Loucy (cell line): ENCODE data around the gene NPHP4.
A peak's percentile ranks its signal among the peaks of the same experiment; 100 is the strongest.

ENCODE experiments used
- H2AFZ ChIP-seq: fragments of 200-600 bp; sonication (generic); 2 replicates; pipeline ENCODE4 v1.6.0; 2016; ENCODE audit warnings: antibody characterized with exemption, mild to moderate bottlenecking, low read length, moderate library complexity
- H3F3A ChIP-seq: fragments of 200-600 bp; 2 replicates; pipeline ENCODE4 v1.6.0; 2016; ENCODE audit warnings: antibody characterized with exemption, low read depth, mild to moderate bottlenecking
- H3K27me3 ChIP-seq: fragments of 200-600 bp; sonication (generic); 2 replicates; pipeline ENCODE4 v1.6.1; 2014; ENCODE audit warnings: low read length, mild to moderate bottlenecking; ENCODE audit not compliant: insufficient read depth, poor library complexity, severe bottlenecking
- H3K36me3 ChIP-seq: fragments of 200-600 bp; sonication (generic); 2 replicates; pipeline ENCODE4 v1.6.1; 2016; ENCODE audit warnings: low read length; ENCODE audit not compliant: insufficient read depth
- H3K4me1 ChIP-seq: fragments of 200-600 bp; sonication (generic); 2 replicates; pipeline ENCODE4 v1.5.1; 2014; ENCODE audit warnings: low read length, mild to moderate bottlenecking; ENCODE audit not compliant: insufficient read depth, poor library complexity, severe bottlenecking
- H3K4me2 ChIP-seq: fragments of 200-600 bp; sonication (generic); 2 replicates; pipeline ENCODE4 v1.6.0; 2014; ENCODE audit warnings: antibody characterized with exemption, low read length, low read depth, mild to moderate bottlenecking; ENCODE audit not compliant: poor library complexity, severe bottlenecking
- H3K4me3 ChIP-seq: fragments of 200-600 bp; sonication (generic); 2 replicates; pipeline ENCODE4 v1.5.1; 2014; ENCODE audit warnings: low read length, mild to moderate bottlenecking, mixed read lengths; ENCODE audit not compliant: poor library complexity, severe bottlenecking
- H3K79me2 ChIP-seq: fragments of 200-600 bp; sonication (generic); 2 replicates; pipeline ENCODE4 v1.6.1; 2014; ENCODE audit warnings: low read length; ENCODE audit not compliant: insufficient read depth
- H3K9ac ChIP-seq: fragments of 200-600 bp; sonication (generic); 2 replicates; pipeline ENCODE4 v1.6.0; 2014; ENCODE audit warnings: mild to moderate bottlenecking, low read depth, low read length, moderate library complexity; ENCODE audit not compliant: poor library complexity, severe bottlenecking
- H3K9me2 ChIP-seq: fragments of 200-600 bp; sonication (generic); replicated peaks from 2 replicates; pipeline ENCODE4 v1.6.1; 2016; ENCODE audit warnings: low read depth, low read length, mixed read lengths
- H3K9me3 ChIP-seq: fragments of 200-600 bp; sonication (generic); 2 replicates; pipeline ENCODE4 v1.6.1; 2014; ENCODE audit warnings: mild to moderate bottlenecking, antibody characterized with exemption, low read length, low read depth; ENCODE audit not compliant: insufficient read depth
- H4K20me1 ChIP-seq: fragments of 200-600 bp; sonication (generic); 2 replicates; pipeline ENCODE4 v1.6.0; 2014; ENCODE audit warnings: antibody characterized with exemption, low read length, mild to moderate bottlenecking; ENCODE audit not compliant: insufficient read depth, poor library complexity, severe bottlenecking
- EZH2phosphoT487 ChIP-seq: fragments of 200-600 bp; IDR thresholded peaks from 2 replicates; pipeline ENCODE4 v1.6.1; 2018; ENCODE audit warnings: antibody characterized with exemption, mild to moderate bottlenecking, moderate library complexity, borderline replicate concordance
- TF ChIP-seq, protein P1 (sequence below): fragments of 200-600 bp; sonication (generic); conservative IDR thresholded peaks from 2 replicates; pipeline ENCODE4 v1.5.1; 2014; ENCODE audit warnings: mild to moderate bottlenecking, antibody characterized with exemption, low read length

The NPHP4 gene

GRCh38 chr1:5889901-5890300 is 102.3 kb downstream of the NPHP4 start:
- Histone ChIP-seq H4K20me1 (no peaks in the 10 kb centered on the region), H3K9me3 (no peaks in the 10 kb centered on the region), H3K27me3 (no peaks in the 10 kb centered on the region), H3K4me2 (no peak overlapping the region), H3K79me2 (no peaks in the 10 kb centered on the region), H3K9ac (no peak overlapping the region), H2AFZ (no peak overlapping the region), H3F3A (no peaks in the 10 kb centered on the region), H3K9me2 (no peaks in the 10 kb centered on the region), H3K4me3 (no peak overlapping the region), H3K36me3 (peaks cover 6% of the 10 kb centered on the region; the same call in 1 of the 2 replicates), H3K4me1 (no peaks in the 10 kb centered on the region)
- no peak for TF ChIP-seq EZH2phosphoT487
- TF ChIP-seq, protein P1, sequence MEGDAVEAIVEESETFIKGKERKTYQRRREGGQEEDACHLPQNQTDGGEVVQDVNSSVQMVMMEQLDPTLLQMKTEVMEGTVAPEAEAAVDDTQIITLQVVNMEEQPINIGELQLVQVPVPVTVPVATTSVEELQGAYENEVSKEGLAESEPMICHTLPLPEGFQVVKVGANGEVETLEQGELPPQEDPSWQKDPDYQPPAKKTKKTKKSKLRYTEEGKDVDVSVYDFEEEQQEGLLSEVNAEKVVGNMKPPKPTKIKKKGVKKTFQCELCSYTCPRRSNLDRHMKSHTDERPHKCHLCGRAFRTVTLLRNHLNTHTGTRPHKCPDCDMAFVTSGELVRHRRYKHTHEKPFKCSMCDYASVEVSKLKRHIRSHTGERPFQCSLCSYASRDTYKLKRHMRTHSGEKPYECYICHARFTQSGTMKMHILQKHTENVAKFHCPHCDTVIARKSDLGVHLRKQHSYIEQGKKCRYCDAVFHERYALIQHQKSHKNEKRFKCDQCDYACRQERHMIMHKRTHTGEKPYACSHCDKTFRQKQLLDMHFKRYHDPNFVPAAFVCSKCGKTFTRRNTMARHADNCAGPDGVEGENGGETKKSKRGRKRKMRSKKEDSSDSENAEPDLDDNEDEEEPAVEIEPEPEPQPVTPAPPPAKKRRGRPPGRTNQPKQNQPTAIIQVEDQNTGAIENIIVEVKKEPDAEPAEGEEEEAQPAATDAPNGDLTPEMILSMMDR = no peak

GRCh38 chr1:5889462-5889861 is 102.8 kb downstream of the NPHP4 start:
- no peaks in the 10 kb centered on the region for H3K4me1 ChIP-seq
- TF ChIP-seq, protein P1 = no peak
- TF ChIP-seq EZH2phosphoT487 = no peak
- no peaks in the 10 kb centered on the region for H3K9me2 ChIP-seq
- H3K27me3 ChIP-seq = no peaks in the 10 kb centered on the region
- H3K36me3 ChIP-seq = peaks cover 6% of the 10 kb centered on the region; the same call in 1 of the 2 replicates
- no peak overlapping the region for H3K4me3 ChIP-seq
- no peaks in the 10 kb centered on the region for H3F3A ChIP-seq
- H3K4me2 ChIP-seq = no peak overlapping the region
- no peaks in the 10 kb centered on the region for H4K20me1 ChIP-seq
- H3K9me3 ChIP-seq = no peaks in the 10 kb centered on the region
- H3K9ac ChIP-seq = no peak overlapping the region
- H3K79me2 ChIP-seq = no peaks in the 10 kb centered on the region
- no peak overlapping the region for H2AFZ ChIP-seq

GRCh38 chr1:5888606-5889211 is 103.5 kb downstream of the NPHP4 start:
- Histone ChIP-seq H2AFZ (no peak overlapping the region), H3K4me2 (no peak overlapping the region), H3K36me3 (peaks cover 6% of the 10 kb centered on the region; the same call in 1 of the 2 replicates), H3K4me3 (no peak overlapping the region), H3K9me2 (no peaks in the 10 kb centered on the region), H4K20me1 (no peaks in the 10 kb centered on the region), H3K79me2 (no peaks in the 10 kb centered on the region), H3K4me1 (no peaks in the 10 kb centered on the region), H3F3A (no peaks in the 10 kb centered on the region), H3K27me3 (no peaks in the 10 kb centered on the region), H3K9ac (no peak overlapping the region), H3K9me3 (no peaks in the 10 kb centered on the region)
- TF ChIP-seq EZH2phosphoT487 = no peak
- TF ChIP-seq, protein P1 = peak; percentile 13; the same call in 1 of the 2 replicates
